Lung (tissue), 12 donors: Measurements from ENCODE around the gene SESN2. TPM values are rescaled to one million over a fixed set of nuclear protein-coding genes. Genes with fewer than 3 reads are reported as not detected.
"Not testable (repeated sequence)": the region's sequence is repeated elsewhere in the genome, so short reads cannot be mapped to it uniquely, and the experiment has no call there.

Source experiments
- ATAC-seq: fragments of 200-7000 bp; cut with Tn5 transposase; one replicate; pipeline ENCODE4 v1.9.1; 2020; ENCODE audit warnings: moderate number of reproducible peaks; ENCODE audit not compliant: insufficient read depth, low FRiP score
- DNase-seq, 3 donors: peaks; one replicate each; pipeline ENCODE4 v3.0.0-alpha.2; 2013 to 2017
- H3K27ac ChIP-seq, 2 donors: one replicate each; pipeline ENCODE4 v1.5.1; 2013; ENCODE audit warnings: mild to moderate bottlenecking in 2 of 2, moderate library complexity in 2 of 2, control low read depth in 1 of 2, inconsistent platforms in 1 of 2, low read depth in 1 of 2, low read length in 1 of 2
- H3K27me3 ChIP-seq, 3 donors: one replicate each; pipeline ENCODE4 v1.5.1; 2013; ENCODE audit warnings: low read length in 2 of 3; ENCODE audit not compliant: control insufficient read depth in 3 of 3, insufficient read depth in 3 of 3
- H3K36me3 ChIP-seq, 4 donors: one replicate each; pipeline ENCODE4 v1.5.1; 2013; ENCODE audit warnings: low read length in 4 of 4, mild to moderate bottlenecking in 1 of 4, moderate library complexity in 1 of 4; ENCODE audit not compliant: control insufficient read depth in 4 of 4, insufficient read depth in 4 of 4
- H3K4me1 ChIP-seq, 5 donors: one replicate each; pipeline ENCODE4 v1.5.1; 2013; ENCODE audit warnings: low read length in 5 of 5, mild to moderate bottlenecking in 2 of 5, moderate library complexity in 1 of 5; ENCODE audit not compliant: control insufficient read depth in 5 of 5, insufficient read depth in 5 of 5
- H3K4me3 ChIP-seq: one replicate; pipeline ENCODE4 v1.5.1; 2013; ENCODE audit warnings: mild to moderate bottlenecking, control low read depth, moderate library complexity
- H3K9ac ChIP-seq, 2 donors: one replicate each; pipeline ENCODE4 v1.5.1; 2013; ENCODE audit warnings: low read length in 2 of 2, control low read depth in 1 of 2; ENCODE audit not compliant: insufficient read depth in 1 of 2
- H3K9me3 ChIP-seq, 4 donors: one replicate each; pipeline ENCODE4 v1.5.1; 2013; ENCODE audit warnings: low read length in 3 of 4, mild to moderate bottlenecking in 1 of 4, moderate library complexity in 1 of 4; ENCODE audit not compliant: control insufficient read depth in 4 of 4, insufficient read depth in 3 of 4
- CTCF ChIP-seq: IDR thresholded peaks from 2 replicates; pipeline ENCODE4 v1.5.1; 2012; ENCODE audit warnings: mild to moderate bottlenecking; ENCODE audit errors: control extremely low read depth, extremely low read depth
- WGBS, 2 donors: extraction: QIAGEN DNeasy Blood & Tissue Kit; methylation state at CpG; one replicate each; pipeline ENCODE4 v1.1.7; 2013; 5-methylcytosine and 5-hydroxymethylcytosine counted together
- polyA plus RNA-seq, 2 donors: library from polyadenylated mRNA; stranded (reverse); fragments of 200-250 nt; gene quantifications; one replicate each; pipeline ENCODE4 v1.2.1, GENCODE V29; 2013
- total RNA-seq, 2 donors: library from RNA; depleted of rRNA in 1 of 2; stranded (reverse); fragments of >200 nt in 1 of 2; gene quantifications; one replicate each; pipeline ENCODE4 v1.2.1, GENCODE V29; 2014 to 2021
- donor health status: control.
- donor health status: control.
- donor health status: Bipolar disorder and iron deficiency.
- donor health status: healthy.
- donor health status: DM: yes; HTN: yes; CAD: no.

Gene SESN2
- total and polyA plus RNA-seq, 4 donors: 3.3 to 19.4 (median 10.9) TPM

- H3K27ac ChIP-seq: no peak overlapping the region
- H3K36me3 ChIP-seq: no peaks in the 10 kb centered on the region
- no peak for DNase-seq
- WGBS, 2 donors: 63 to 83% methylated on average over 3 of the region's 3 CpGs
- TF ChIP-seq CTCF: no peak
- no peak overlapping the region for H3K4me3 ChIP-seq
- no peak for ATAC-seq
- H3K4me1 ChIP-seq: no peaks in the 10 kb centered on the region
- no peaks in the 10 kb centered on the region for H3K9me3 ChIP-seq
- H3K27me3 ChIP-seq: no peaks in the 10 kb centered on the region
- H3K9ac ChIP-seq: no peak overlapping the region
These were observed 62.9 kb downstream of the SESN2 start for GRCh38 chr1:28322194-28322593.

GRCh38 chr1:28323720-28324119 is 64.4 kb downstream of the SESN2 start:
- WGBS, 2 donors: 19 to 34% methylated on average over 3 of the region's 3 CpGs
- no peak overlapping the region for H3K9ac ChIP-seq
- no peak for ATAC-seq

GRCh38 chr1:28326515-28326914 is 67.2 kb downstream of the SESN2 start:
- no peak for TF ChIP-seq CTCF
- Histone ChIP-seq H3K9me3 (no peaks in the 10 kb centered on the region), H3K9ac (no peak overlapping the region), H3K4me1 (peaks cover 0 to 3% (median 2%) of the 10 kb centered on the region in 5 donors), H3K27ac (no peak overlapping the region), H3K4me3 (no peak overlapping the region), H3K27me3 (no peaks in the 10 kb centered on the region), H3K36me3 (peaks cover 0 to 4% (median 2%) of the 10 kb centered on the region in 4 donors)
- no peak for DNase-seq
- ATAC-seq: no peak

More at GRCh38 chr1:28323720-28324119, 64.4 kb downstream of the SESN2 start:
- no peak overlapping the region for H3K4me3 ChIP-seq
- no peaks in the 10 kb centered on the region for H3K27me3 ChIP-seq
- H3K9me3 ChIP-seq: no peaks in the 10 kb centered on the region
- H3K36me3 ChIP-seq: no peaks in the 10 kb centered on the region
- no peak overlapping the region for H3K27ac ChIP-seq
- no peak for DNase-seq
- no peak for TF ChIP-seq CTCF
- H3K4me1 ChIP-seq: peaks cover 0 to 3% (median 0%) of the 10 kb centered on the region in 5 donors

GRCh38 chr1:28326984-28327383 is 67.7 kb downstream of the SESN2 start:
- TF ChIP-seq CTCF: no peak
- Histone ChIP-seq H3K27me3 (no peaks in the 10 kb centered on the region), H3K4me3 (no peak overlapping the region), H3K9me3 (no peaks in the 10 kb centered on the region), H3K36me3 (peaks cover 2 to 9% (median 5%) of the 10 kb centered on the region in 4 donors), H3K4me1 (peaks cover 0 to 3% (median 2%) of the 10 kb centered on the region in 5 donors), H3K27ac (no peak overlapping the region), H3K9ac (no peak overlapping the region)
- WGBS, 2 donors: 85 to 86% methylated on average over 3 of the region's 3 CpGs
- DNase-seq (no peak), ATAC-seq (no peak)

GRCh38 chr1:28327431-28327830 is 68.1 kb downstream of the SESN2 start:
- whole genome bisulfite sequencing, 2 donors: 73 to 88% methylated on average over 11 of the region's 11 CpGs
- not testable (repeated sequence) for DNase-seq

More at GRCh38 chr1:28327431-28327830, 68.1 kb downstream of the SESN2 start:
- H3K27me3 ChIP-seq, H3K9me3 ChIP-seq, H3K9ac ChIP-seq, H3K27ac ChIP-seq, ATAC-seq, H3K4me3 ChIP-seq, H3K4me1 ChIP-seq: not testable (repeated sequence)
- peaks cover 5 to 12% (median 7%) of the 10 kb centered on the region in 4 donors for H3K36me3 ChIP-seq
